ENCODE measurements around the gene KLHDC7B.

KLHDC7B gene

GRCh38 chr22:50585781-50586180 is 40.1 kb downstream of the KLHDC7B start:
- no peak for DNase-seq (ENCODE audit: low read depth, low spot score)
- ChIA-PET POLR2A (no interaction called here), CTCF (no interaction called here)
- TF ChIP-seq CTCF (IDR thresholded peaks at IDR 0.05; ENCODE audit: insufficient read depth, low read length, missing control alignments): no peak
- no peak overlapping the region for H3K4me3 ChIP-seq (ENCODE audit: low read depth, low read length)

DNA sequence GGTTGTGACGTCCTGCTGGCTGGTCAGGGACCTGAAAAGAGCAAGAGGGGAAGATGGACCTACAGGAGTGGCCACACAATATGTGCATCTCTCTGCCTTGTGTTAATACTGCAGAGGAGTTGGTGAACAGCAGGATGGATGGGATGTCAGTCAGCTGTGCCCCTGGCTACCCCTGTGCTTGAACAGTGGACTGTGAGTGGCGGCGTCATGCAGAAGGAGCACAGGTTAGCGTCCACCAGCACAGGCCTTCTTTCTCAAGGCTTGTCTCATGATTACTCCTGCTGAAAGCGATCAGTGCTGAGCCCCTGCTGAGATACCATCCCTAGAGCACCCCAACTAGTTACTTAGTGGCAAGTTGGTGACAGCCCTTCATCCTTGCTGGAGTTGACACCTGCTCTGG is 40.7 kb downstream of the KLHDC7B start:
- no peak for DNase-seq (ENCODE audit: low read depth, low spot score)
- ChIA-PET CTCF (interaction anchor here (1.9 kb wide), 1 partner anchor 24 kb away, joined by 8 read pairs; the partner anchor contains the start of gene SYCE3), POLR2A (no interaction called here)
- TF ChIP-seq CTCF (IDR thresholded peaks at IDR 0.05; ENCODE audit: insufficient read depth, low read length, missing control alignments): no peak
- H3K4me3 ChIP-seq (ENCODE audit: low read depth, low read length): no peak overlapping the region

- POLR2A ChIA-PET: no interaction called here
These were observed 41.7 kb downstream of the KLHDC7B start for GRCh38 chr22:50587407-50587806.

GRCh38 chr22:50595189-50595588 is 49.5 kb downstream of the KLHDC7B start:
- H3K4me3 ChIP-seq (ENCODE audit: low read depth, low read length): no peak overlapping the region
- POLR2A ChIA-PET: no interaction called here
- no peak for TF ChIP-seq CTCF (IDR thresholded peaks at IDR 0.05; ENCODE audit: insufficient read depth, low read length, missing control alignments)
- CTCF ChIA-PET: no interaction called here
- DNase-seq (ENCODE audit: low read depth, low spot score): no peak

More at GRCh38 chr22:50587407-50587806, 41.7 kb downstream of the KLHDC7B start:
- CTCF ChIA-PET: interaction anchor here (1.9 kb wide), 1 partner anchor 25 kb away, joined by 8 read pairs; the partner anchor contains the start of gene SYCE3
- no peak for TF ChIP-seq CTCF (IDR thresholded peaks at IDR 0.05; ENCODE audit: insufficient read depth, low read length, missing control alignments)
- DNase-seq (ENCODE audit: low read depth, low spot score): no peak
- no peak overlapping the region for H3K4me3 ChIP-seq (ENCODE audit: low read depth, low read length)

- CTCF ChIA-PET: interaction anchor here (1.5 kb wide), 1 partner anchor 34 kb away, joined by 5 read pairs; the partner anchor contains the start of gene SYCE3
- DNase-seq (ENCODE audit: low read depth, low spot score): no peak
- H3K4me3 ChIP-seq (ENCODE audit: low read depth, low read length): no peak overlapping the region
- POLR2A ChIA-PET: no interaction called here
- TF ChIP-seq CTCF (IDR thresholded peaks at IDR 0.05; ENCODE audit: insufficient read depth, low read length, missing control alignments): no peak
These were observed 51.4 kb downstream of the KLHDC7B start for GRCh38 chr22:50597097-50597496.

- H3K4me3 ChIP-seq (ENCODE audit: low read depth, low read length): no peak overlapping the region
- DNase-seq (ENCODE audit: low read depth, low spot score): no peak
- POLR2A ChIA-PET: no interaction called here
These were observed 54.2 kb downstream of the KLHDC7B start for GRCh38 chr22:50599816-50600455.

More at GRCh38 chr22:50599816-50600455, 54.2 kb downstream of the KLHDC7B start:
- TF ChIP-seq CTCF (IDR thresholded peaks at IDR 0.05; ENCODE audit: insufficient read depth, low read length, missing control alignments): no peak
- CTCF ChIA-PET: no interaction called here

Measured in AG04449 (cell line).